ENCODE results near the gene DCST2.
A peak's percentile ranks its signal among the peaks of the same experiment; 100 is the strongest.

DCST2 gene

GRCh38 chr1:155017946-155018316, 15.7 kb downstream of the DCST2 start:
- Histone ChIP-seq H2AFZ (ENCODE audit: low read depth, low read length, severe bottlenecking) (no peak overlapping the region), H4K20me1 (ENCODE audit: low read depth, low read length) (no peaks in the 10 kb centered on the region), H3K4me3 (ENCODE audit: insufficient read depth, low read length, poor library complexity, severe bottlenecking) (no peak overlapping the region)

GRCh38 chr1:155017041-155017945, 16.3 kb downstream of the DCST2 start:
- no peaks in the 10 kb centered on the region for H3K9me3 ChIP-seq (ENCODE audit: insufficient read depth, low read length)
- no peaks in the 10 kb centered on the region for H3K27me3 ChIP-seq (ENCODE audit: low read length)
- no peaks in the 10 kb centered on the region for H3K36me3 ChIP-seq (ENCODE audit: low read length)
- H3F3A ChIP-seq (ENCODE audit: insufficient read depth): peaks cover 6% of the 10 kb centered on the region; the same call in 1 of the 2 replicates
- H3K27ac ChIP-seq (ENCODE audit: low read depth, low read length): no peak overlapping the region
- no peak overlapping the region for H2AFZ ChIP-seq (ENCODE audit: low read depth, low read length, severe bottlenecking)
- H3K4me3 ChIP-seq (ENCODE audit: insufficient read depth, low read length, poor library complexity, severe bottlenecking): no peak overlapping the region
- peak overlapping the region; percentile 44 for H3K4me2 ChIP-seq (ENCODE audit: low read depth, low read length, poor library complexity, severe bottlenecking)
- no peaks in the 10 kb centered on the region for H4K20me1 ChIP-seq (ENCODE audit: low read depth, low read length)
- H3K9me2 ChIP-seq (replicated peaks; ENCODE audit: insufficient read depth, low read length): no peaks in the 10 kb centered on the region
- H3K9ac ChIP-seq (ENCODE audit: low read length): no peak overlapping the region; the same call in 1 of the 2 replicates
- TF ChIP-seq EZH2phosphoT487 (conservative IDR thresholded peaks at IDR 0.05; ENCODE audit: low read length): no peak
- peak; percentile 100 for TF ChIP-seq CTCF (IDR thresholded peaks at IDR 0.05; ENCODE audit: insufficient read depth, low read length, poor library complexity, severe bottlenecking)
- no peaks in the 10 kb centered on the region for H3K79me2 ChIP-seq (ENCODE audit: insufficient read depth, low read length)

More at GRCh38 chr1:155017946-155018316, 15.7 kb downstream of the DCST2 start:
- Histone ChIP-seq H3K27ac (ENCODE audit: low read depth, low read length) (no peak overlapping the region), H3K9me3 (ENCODE audit: insufficient read depth, low read length) (no peaks in the 10 kb centered on the region), H3K36me3 (ENCODE audit: low read length) (no peaks in the 10 kb centered on the region), H3K4me2 (ENCODE audit: low read depth, low read length, poor library complexity, severe bottlenecking) (peak overlapping the region; percentile 28), H3K79me2 (ENCODE audit: insufficient read depth, low read length) (no peaks in the 10 kb centered on the region), H3K9me2 (replicated peaks; ENCODE audit: insufficient read depth, low read length) (no peaks in the 10 kb centered on the region), H3K27me3 (ENCODE audit: low read length) (no peaks in the 10 kb centered on the region), H3F3A (ENCODE audit: insufficient read depth) (peaks cover 6% of the 10 kb centered on the region; the same call in 1 of the 2 replicates), H3K9ac (ENCODE audit: low read length) (no peak overlapping the region; the same call in 1 of the 2 replicates)
- no peak for TF ChIP-seq CTCF (IDR thresholded peaks at IDR 0.05; ENCODE audit: insufficient read depth, low read length, poor library complexity, severe bottlenecking)
- no peak for TF ChIP-seq EZH2phosphoT487 (conservative IDR thresholded peaks at IDR 0.05; ENCODE audit: low read length)

- Histone ChIP-seq H3K9me2 (replicated peaks; ENCODE audit: insufficient read depth, low read length) (no peaks in the 10 kb centered on the region), H3K4me3 (ENCODE audit: insufficient read depth, low read length, poor library complexity, severe bottlenecking) (no peak overlapping the region), H3K9me3 (ENCODE audit: insufficient read depth, low read length) (no peaks in the 10 kb centered on the region), H3K36me3 (ENCODE audit: low read length) (no peaks in the 10 kb centered on the region), H3K27me3 (ENCODE audit: low read length) (no peaks in the 10 kb centered on the region), H2AFZ (ENCODE audit: low read depth, low read length, severe bottlenecking) (no peak overlapping the region), H3F3A (ENCODE audit: insufficient read depth) (peaks cover 6% of the 10 kb centered on the region; the same call in 1 of the 2 replicates), H3K27ac (ENCODE audit: low read depth, low read length) (no peak overlapping the region), H4K20me1 (ENCODE audit: low read depth, low read length) (no peaks in the 10 kb centered on the region), H3K4me2 (ENCODE audit: low read depth, low read length, poor library complexity, severe bottlenecking) (peak overlapping the region; percentile 11), H3K9ac (ENCODE audit: low read length) (no peak overlapping the region), H3K79me2 (ENCODE audit: insufficient read depth, low read length) (no peaks in the 10 kb centered on the region)
- TF ChIP-seq CTCF (IDR thresholded peaks at IDR 0.05; ENCODE audit: insufficient read depth, low read length, poor library complexity, severe bottlenecking) (no peak), EZH2phosphoT487 (conservative IDR thresholded peaks at IDR 0.05; ENCODE audit: low read length) (no peak)
Observed at GRCh38 chr1:155016231-155016831, 17.2 kb downstream of the DCST2 start.

All from SU-DHL-6 (cell line).